NOMO-1 treated with dmso at 0.1 percent for 144 hours (cell line): Measurements from ENCODE around the gene EIF4E2.
"Not testable (repeated sequence)": the region's sequence is repeated elsewhere in the genome, so short reads cannot be mapped to it uniquely, and the experiment has no call there.

Source experiments
- DNase-seq: peaks from one replicate; lab custom pipeline; 2025; ENCODE audit not compliant: unreplicated experiment; lab: John Stamatoyannopoulos, UW

Gene EIF4E2

DNA sequence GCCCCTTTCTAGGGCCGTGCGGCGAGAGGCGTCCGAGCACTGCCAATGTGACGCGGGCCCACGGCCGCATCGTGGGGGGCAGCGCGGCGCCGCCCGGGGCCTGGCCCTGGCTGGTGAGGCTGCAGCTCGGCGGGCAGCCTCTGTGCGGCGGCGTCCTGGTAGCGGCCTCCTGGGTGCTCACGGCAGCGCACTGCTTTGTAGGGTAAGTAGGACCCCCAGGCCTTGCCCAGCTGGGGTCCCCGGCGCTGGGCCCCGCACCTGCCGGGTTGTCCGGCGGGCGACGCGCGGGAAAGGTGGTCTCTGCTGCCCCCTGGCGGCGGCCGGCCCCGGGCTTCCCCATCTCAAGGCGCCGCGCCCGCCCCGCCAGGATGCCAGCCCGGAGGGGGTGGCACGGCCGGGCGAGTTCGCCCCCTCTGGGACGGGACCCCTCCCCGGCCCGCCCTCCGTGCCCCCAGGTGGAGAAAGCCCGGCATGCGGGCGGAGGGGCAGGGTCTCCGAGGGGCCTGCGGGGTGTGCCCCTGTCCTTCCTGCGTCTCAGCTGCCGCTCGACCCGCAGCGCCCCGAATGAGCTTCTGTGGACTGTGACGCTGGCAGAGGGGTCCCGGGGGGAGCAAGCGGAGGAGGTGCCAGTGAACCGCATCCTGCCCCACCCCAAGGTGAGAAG, 28.4 kb upstream of the EIF4E2 start:
- DNase-seq = no peak

DNA sequence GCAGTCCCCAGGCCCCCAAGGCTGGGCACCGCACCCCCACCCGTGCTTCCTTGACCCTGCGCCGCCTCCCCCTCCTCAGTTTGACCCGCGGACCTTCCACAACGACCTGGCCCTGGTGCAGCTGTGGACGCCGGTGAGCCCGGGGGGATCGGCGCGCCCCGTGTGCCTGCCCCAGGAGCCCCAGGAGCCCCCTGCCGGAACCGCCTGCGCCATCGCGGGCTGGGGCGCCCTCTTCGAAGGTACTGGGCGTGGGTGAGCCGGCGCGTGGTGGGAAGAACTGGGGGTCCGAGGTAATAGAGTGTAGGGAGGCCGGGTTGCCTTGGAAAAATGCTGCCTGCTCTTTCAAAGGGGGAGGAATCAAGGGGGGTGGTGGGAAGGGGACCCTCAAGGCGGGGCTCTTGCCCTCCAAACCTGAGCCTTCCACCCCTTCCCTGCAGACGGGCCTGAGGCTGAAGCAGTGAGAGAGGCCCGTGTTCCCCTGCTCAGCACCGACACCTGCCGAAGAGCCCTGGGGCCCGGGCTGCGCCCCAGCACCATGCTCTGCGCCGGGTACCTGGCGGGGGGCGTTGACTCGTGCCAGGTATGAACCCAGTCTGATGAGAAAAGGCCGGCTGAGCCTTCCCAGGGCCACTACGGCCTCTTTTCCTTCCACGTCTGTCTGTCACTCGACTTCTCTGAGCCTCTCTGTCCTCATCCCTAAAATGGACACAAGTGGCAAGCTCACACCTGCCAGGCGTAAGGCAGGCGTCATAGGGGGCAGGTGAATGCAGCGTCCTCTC, 27.7 kb upstream of the EIF4E2 start:
- DNase-seq = no peak

DNA sequence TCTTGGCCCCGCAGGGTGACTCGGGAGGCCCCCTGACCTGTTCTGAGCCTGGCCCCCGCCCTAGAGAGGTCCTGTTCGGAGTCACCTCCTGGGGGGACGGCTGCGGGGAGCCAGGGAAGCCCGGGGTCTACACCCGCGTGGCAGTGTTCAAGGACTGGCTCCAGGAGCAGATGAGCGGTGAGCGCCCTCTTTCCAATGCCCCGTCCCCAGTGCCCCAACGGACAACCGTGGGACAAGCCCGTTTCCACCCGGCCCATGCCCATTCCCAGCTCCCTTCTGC, 27.1 kb upstream of the EIF4E2 start:
- no peak for DNase-seq

DNA sequence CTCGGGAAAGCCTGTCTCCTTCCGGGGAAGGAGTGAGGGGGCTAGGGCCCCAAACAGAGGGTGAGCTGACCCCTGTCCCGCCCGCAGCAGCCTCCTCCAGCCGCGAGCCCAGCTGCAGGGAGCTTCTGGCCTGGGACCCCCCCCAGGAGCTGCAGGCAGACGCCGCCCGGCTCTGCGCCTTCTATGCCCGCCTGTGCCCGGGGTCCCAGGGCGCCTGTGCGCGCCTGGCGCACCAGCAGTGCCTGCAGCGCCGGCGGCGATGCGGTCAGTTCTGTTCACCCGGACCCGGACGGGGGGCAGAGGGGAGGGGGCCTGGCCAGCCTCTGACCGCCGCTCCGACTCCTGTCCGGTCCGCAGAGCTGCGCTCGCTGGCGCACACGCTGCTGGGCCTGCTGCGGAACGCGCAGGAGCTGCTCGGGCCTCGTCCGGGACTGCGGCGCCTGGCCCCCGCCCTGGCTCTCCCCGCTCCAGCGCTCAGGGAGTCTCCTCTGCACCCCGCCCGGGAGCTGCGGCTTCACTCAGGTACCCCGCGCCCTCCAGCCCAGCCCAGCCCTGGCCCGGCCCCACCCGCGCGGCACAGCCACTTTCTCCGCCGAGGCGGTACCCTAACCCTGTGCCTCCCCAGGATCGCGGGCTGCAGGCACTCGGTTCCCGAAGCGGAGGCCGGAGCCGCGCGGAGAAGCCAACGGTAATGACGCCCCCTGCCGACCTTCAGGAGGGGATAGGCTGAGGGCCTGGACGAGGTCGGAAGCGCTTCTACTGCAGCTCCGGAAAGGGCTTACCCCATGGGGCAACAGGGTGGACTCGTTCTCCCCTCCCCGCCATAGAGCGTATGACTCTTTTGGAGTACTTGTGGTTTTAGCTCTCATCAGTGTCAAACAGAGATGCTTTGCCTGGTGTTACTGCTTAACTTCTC, 26.5 kb upstream of the EIF4E2 start:
- peak; percentile 19 for DNase-seq

DNA sequence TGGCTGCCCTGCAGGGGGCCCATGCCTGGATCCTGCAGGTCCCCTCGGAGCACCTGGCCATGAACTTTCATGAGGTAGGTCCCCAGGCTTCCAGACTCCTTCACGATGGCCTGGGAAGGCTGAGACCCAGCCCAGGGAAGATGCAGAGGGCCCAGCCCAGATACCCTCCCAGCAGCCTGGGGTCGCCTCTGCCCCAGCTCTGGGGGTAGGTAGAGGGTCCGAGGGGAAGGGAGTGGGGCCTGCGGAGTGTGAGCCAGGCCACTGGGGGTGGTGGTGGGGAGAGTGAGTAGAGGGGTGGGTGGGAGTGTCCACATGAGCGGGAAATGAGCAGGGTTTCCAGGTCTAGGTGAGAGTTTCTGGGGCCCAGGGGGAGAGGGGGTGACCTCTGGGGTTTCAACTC, 25.7 kb upstream of the EIF4E2 start:
- DNase-seq = no peak

DNA sequence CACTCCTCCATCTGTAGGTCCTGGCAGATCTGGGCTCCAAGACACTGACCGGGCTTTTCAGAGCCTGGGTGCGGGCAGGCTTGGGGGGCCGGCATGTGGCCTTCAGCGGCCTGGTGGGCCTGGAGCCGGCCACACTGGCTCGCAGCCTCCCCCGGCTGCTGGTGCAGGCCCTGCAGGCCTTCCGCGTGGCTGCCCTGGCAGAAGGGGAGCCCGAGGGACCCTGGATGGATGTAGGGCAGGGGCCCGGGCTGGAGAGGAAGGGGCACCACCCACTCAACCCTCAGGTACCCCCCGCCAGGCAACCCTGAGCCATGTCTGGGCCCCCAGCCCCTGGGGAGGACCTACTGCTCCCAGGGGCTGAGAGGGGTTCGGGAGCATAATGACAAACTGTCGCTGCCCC, 25.3 kb upstream of the EIF4E2 start:
- no peak for DNase-seq

DNA sequence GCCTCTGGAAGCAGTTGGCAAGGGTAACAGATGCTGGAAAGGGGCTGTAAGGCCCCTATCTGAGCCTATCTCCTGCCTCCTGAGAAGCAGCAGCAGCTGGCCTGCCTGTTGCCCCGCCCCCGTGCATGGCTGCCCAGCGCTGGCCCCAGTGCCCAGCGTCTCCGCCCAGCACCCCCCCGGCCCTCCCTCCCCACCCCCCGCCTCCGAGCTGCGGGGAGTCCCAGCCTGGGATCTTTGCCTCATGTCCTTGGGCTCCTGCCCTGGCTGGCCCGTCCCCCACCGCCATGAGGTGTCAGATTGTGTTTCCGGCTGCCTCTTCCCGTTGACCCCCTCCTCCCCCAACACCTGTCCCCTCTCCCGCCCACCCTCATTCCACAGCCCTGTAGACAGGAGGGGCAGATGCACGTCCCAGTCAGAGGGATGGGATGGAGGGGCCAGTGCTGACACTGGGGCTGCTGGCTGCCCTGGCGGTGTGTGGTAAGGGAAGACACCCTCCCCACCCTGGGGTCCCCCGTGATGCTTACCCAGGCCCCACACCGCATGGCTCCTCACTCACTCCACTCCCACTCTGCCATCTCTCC, 24.6 kb upstream of the EIF4E2 start, which contains the start of gene CHRND:
CHRND (plus strand) TSS at position 370 of the 581 bp plus-strand sequence; CDS start at position 426, 56 bp downstream.
- no peak for DNase-seq

DNA sequence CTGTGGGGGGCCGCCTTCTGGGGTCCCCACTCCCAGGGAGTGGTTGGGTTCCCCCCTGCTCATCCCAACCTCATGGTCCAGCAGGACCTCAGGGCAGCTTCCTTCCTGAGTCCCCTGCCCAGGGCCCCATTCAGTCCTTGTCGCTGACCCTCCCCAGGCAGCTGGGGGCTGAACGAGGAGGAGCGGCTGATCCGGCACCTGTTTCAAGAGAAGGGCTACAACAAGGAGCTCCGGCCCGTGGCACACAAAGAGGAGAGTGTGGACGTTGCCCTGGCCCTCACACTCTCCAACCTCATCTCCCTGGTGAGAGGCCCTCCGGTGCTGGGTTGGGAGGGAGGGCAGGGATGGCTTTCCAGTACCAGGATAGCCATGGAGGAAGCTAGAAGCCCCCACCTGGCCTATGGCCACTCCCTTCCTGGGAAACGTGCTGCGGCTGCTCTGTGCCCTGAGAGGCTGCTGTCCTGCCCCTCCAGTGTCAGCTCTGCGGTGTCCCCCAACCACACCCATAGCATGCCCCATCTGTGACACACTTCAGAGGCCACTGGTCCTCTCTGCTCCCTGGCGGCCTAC, 24.0 kb upstream of the EIF4E2 start:
- no peak for DNase-seq

DNA sequence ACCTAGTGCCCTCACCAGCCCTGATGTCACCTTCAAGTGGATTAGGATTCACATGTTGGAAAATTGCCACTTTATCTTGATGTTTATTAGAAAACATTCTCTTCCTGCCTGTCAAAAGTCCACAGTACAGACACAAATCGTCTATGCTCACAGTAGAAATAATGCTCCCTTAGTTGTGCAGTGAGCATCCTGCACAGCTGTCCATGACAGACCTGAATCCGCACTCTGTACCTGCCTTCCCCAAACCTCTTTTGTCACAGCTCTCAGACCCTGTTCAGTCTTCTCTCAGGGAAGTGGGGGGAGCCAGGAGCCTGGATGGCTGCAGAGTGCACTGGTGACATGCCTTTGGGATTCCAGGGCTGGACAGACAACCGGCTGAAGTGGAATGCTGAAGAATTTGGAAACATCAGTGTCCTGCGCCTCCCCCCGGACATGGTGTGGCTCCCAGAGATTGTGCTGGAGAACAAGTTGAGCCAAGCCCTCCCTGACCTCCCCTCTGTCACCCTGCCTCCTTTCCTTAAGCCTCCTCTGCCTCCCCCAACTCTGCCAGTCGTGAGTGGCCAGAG, 22.5 kb upstream of the EIF4E2 start:
- no peak for DNase-seq

DNA sequence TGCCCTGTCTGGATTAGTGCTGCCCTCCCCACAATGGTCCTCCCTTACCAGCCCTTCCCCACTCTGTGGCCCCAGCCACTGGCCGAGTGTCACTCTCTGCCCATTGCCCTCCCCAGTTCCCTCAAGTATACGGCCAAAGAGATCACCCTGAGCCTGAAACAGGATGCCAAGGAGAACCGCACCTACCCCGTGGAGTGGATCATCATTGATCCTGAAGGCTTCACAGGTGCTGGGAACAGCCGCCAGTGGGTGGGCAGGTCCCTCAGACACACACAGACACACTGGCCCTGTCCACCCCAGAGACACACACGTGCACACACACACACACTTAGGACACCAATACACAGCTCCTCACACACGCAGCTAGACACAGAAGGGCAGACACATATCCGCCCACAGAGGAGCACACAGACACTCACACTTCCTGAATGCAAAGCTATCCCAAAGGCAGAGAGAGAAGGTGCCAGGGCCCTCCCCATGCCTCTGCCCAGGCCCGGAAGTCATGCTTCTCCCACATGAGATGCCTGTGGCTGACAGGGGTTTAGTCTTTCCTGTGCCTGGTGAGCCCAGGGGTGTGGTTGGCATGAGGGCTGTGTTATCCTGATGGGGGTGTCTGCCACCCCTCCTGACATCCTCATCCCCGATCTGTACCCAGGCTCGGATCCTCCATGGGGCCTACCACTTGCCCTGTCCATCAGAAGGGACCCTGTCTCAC, 21.6 kb upstream of the EIF4E2 start:
- no peak for DNase-seq

DNA sequence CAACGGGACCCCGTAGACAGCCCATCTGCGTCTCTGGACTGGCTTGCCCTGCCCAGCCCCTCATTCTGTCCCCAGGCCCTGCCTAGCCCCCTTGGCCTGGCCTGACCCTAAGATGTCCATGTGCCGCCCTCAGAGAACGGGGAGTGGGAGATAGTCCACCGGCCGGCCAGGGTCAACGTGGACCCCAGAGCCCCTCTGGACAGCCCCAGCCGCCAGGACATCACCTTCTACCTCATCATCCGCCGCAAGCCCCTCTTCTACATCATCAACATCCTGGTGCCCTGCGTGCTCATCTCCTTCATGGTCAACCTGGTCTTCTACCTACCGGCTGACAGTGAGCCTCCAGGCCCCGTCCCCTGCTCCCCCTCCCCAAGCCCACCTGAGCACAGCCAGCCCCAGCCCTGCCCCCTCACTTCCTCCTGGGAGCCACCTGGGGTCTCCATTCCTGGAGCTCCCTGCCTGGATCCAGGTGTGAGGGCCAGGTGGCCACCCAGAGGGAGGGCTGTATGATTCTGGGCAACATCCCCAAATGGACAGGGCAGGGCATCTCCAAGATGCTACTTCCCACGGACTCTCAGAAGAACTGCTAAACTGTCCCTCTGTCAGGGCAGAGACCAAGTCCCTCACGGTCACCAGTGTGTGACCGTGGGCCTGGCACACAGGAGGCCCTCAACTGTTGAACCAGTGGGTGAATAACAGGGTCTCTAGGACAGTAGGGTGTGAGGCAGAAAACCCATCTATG, 20.5 kb upstream of the EIF4E2 start:
- no peak for DNase-seq

DNA sequence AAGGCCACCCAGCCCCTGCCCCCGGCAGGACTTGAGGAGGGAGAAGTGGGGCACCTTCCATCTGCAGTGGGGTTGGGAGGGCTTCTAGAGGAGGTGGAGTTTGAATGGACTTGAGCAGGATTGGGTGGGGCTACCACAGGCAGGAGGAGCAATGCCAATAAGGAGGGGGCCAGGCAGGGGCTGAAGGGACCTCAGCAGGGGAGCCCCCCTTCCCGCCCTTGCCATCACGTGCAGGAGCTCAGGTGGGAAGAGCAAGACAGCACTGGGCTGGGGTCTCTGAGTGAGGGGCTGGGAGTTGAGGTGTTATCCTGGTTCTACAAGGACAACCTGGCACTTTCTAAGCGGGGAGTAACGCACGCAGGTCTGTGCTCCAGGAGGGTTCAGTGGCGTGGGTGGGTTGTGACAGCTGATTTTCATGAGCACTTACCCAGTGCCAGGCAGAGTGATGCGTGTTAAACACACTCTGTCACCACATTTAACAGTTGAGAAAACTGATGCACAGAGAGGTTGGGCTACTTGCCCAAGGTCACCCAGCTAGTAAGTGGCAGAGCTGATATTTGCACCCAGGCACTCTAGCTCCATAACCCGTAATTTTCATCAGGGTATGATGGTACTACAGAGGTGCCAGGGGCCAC, 19.7 kb upstream of the EIF4E2 start:
- DNase-seq = no peak

DNA sequence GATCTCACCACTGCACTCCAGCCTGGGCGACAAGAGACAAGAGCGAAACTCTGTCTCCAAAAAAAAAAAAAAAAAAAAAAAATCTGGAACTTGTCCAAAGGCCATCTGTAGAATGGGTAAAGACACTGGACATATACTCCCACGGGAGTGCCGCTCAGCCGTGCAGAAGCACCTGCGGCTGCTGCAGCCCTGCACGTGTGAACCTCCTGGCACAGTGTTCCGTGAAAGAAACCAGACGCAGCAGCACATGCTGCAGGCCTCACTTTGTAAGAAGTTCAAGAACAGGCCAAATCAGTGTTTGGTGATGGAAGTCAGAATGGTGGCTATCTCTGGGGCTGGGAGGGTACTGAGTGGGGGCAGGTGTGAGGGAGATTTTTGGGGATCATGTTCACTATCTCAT, 18.1 kb upstream of the EIF4E2 start:
- DNase-seq = no peak

DNA sequence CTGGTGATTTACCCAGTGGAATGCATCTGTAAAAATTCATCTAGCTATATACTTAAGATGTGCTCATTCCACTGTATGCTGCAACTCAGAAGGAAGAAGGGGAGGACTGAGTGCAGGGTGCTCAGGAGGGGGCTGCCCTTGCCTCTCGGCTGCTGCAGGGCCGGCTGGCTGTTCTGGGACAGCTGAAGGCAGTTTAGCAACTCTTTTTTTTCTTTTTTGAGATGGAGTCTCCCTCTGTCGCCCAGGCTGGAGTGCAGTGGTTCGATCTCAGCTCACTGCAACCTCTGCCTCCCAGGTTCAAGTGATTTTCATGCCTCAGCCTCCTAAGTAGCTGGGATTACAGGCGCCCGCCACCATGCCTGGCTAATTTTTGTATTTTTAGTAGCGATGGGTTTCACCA, 17.7 kb upstream of the EIF4E2 start:
- DNase-seq = not testable (repeated sequence)

DNA sequence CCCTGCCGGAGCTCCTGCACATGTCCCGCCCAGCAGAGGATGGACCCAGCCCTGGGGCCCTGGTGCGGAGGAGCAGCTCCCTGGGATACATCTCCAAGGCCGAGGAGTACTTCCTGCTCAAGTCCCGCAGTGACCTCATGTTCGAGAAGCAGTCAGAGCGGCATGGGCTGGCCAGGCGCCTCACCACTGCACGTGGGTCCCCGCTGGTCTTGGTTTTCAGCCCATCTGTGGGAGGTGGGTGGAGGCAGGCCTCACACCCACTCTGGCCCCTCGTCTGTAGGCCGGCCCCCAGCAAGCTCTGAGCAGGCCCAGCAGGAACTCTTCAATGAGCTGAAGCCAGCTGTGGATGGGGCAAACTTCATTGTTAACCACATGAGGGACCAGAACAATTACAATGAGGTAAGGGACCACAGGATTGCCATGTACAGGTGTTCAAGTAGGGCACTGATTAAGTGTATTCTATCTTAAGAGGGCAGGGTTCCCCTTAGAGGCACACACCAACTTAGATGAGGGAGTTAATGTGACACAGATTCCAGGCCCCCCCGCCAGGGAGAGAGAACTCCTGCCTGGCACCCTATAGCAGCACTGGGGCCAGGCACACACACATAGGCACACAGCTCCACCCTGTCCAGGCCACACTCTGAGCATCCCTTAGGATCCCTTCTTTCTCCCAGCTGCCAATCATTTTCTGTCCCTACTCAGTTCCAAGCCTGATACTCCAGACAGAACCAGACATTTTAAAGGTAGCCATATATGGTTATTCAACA, 16.4 kb upstream of the EIF4E2 start:
- DNase-seq = no peak

DNA sequence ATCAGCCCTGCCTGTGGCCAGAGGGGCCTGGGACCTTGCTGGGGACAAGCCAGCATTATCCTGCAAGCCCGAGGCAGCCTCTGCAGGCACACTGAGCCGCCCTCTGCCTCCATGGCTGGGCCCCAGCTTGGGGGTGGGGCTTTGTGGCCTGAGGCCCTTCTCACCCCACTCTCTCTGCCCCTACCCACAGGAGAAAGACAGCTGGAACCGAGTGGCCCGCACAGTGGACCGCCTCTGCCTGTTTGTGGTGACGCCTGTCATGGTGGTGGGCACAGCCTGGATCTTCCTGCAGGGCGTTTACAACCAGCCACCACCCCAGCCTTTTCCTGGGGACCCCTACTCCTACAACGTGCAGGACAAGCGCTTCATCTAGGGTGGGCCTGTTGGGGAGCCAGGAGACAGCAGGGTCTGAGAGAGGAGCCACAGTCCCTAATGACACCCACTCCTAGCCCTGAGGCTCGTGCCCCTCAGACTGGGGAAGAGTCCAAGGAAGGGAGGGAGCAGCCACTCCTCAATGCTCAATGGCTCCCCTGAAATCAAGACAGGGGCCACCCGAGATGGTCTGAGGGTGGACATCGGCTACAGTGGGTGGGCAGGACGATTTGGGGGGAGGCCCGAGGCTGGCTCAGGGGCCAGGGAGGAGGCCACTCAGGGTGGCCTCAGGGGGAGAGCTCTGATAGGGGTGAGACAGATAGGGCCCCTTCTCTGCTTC, 15.4 kb upstream of the EIF4E2 start:
- DNase-seq = no peak

DNA sequence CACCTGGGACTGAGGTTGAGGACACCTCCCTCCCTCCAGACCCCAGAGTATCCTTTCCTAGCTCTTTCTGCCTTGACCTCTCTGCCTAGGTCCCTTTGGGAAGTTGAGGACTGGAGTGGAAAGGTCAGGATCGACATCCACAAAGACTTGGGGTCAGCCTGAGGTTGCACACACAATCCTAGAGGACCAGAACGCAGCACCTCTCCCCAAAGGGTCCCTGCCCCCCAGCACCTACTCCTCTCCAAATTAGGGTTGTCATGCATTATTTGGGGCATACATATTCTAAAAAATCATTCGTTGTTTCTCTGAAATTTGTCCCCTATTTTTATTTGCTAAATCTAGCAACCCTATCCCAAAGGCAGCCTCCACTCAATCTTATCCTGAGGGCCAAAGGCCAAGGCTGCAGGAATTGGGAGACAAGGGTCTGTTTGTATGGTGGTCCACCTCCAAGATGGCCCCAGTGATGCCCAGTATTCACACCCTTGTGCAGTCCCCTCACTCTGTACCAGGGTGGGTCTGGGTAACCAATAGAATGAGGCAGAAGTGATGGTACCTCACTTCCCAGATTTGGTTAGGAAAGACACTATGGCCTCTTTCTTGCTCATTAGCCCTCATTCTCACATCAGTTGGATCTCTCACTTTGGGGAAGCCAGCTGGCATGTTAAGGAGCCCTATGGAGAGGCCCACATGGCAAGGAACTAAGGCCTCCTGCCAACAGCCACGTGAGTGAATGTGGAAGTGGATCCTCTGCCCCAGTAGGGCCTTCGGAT, 14.5 kb upstream of the EIF4E2 start:
- no peak for DNase-seq
